ENCODE results near the gene C9orf50. TPM values are rescaled to one million over a fixed set of nuclear protein-coding genes. Genes with fewer than 3 reads are reported as not detected.
A peak's percentile ranks its signal among the peaks of the same experiment; 100 is the strongest.

The C9orf50 gene
- total RNA-seq, 1 experiment from 2014 or later: not detected

DNA sequence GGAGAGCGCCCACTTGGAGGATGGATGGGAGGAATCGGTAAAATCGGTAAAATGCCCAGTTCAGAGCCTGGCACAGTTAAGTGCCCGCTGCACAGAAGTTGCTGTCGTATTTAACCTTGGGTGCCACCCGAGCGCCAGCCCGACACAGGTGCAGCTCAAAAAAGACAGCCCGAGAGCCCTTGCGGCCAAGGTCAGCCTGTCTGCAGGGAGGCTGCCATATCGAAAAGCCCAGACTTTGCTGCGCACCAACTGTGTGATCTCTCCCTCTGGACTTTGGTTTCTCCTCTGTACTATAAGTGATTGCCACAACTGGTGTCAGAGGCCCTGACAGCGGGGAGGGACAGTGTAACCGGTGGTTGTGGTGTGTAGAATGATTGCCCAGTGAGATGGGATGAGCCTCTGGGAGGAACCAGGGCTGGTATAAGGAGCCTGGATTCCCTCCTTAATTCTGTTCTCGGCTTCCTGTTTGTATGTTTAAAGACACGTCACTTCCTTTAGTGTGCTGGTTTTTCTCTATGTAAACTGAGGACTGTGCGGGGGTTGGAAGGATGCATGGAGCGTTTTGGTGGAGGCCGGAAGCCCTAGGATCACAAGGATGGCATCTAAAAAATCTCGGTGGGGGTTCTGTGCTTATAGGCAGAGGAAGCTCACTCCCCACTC, 5.9 kb upstream of the C9orf50 start:
- intact Hi-C loops (cut with micrococcal nuclease; ENCODE audit: unreplicated experiment): no loop called here
- Histone ChIP-seq H3K36me3 (ENCODE audit: control insufficient read depth, insufficient read depth, low read length) (peaks cover 2% of the 10 kb centered on the region), H3K4me1 (peaks cover 11% of the 10 kb centered on the region), H3K9me3 (no peaks in the 10 kb centered on the region), H3K27me3 (replicated peaks; ENCODE audit: control insufficient read depth, insufficient read depth, low read length) (no peaks in the 10 kb centered on the region), H3K4me3 (ENCODE audit: low read depth, low read length) (peak overlapping the region; percentile 56)
- no peaks in the 10 kb centered on the region for H3K27me3 Mint-ChIP-seq (ENCODE audit: insufficient read depth, unreplicated experiment)
- peak overlapping the region; percentile 90 for H3K4me3 Mint-ChIP-seq (ENCODE audit: unreplicated experiment)
- ChIA-PET POLR2A (interaction anchor here (0.7 to 2.0 kb wide), 2 partner anchors 130 to 449 kb away, joined by 4 to 17 read pairs; partner anchors contain the start of gene IER5L), CTCF (interaction anchor here (0.7 to 3.1 kb wide), 4 partner anchors 130 to 495 kb away, joined by 3 to 27 read pairs (median 5); no protein-coding TSS in a partner anchor)
- no peaks in the 10 kb centered on the region for H3K9me3 Mint-ChIP-seq (ENCODE audit: unreplicated experiment)
- peaks cover 5% of the 10 kb centered on the region for H3K4me1 Mint-ChIP-seq (ENCODE audit: low read depth, unreplicated experiment)
- H3K27ac Mint-ChIP-seq (ENCODE audit: unreplicated experiment): peak overlapping the region; percentile 81
- BruUV-seq (replicated peaks): no TSS peak
- TF ChIP-seq, protein P1, sequence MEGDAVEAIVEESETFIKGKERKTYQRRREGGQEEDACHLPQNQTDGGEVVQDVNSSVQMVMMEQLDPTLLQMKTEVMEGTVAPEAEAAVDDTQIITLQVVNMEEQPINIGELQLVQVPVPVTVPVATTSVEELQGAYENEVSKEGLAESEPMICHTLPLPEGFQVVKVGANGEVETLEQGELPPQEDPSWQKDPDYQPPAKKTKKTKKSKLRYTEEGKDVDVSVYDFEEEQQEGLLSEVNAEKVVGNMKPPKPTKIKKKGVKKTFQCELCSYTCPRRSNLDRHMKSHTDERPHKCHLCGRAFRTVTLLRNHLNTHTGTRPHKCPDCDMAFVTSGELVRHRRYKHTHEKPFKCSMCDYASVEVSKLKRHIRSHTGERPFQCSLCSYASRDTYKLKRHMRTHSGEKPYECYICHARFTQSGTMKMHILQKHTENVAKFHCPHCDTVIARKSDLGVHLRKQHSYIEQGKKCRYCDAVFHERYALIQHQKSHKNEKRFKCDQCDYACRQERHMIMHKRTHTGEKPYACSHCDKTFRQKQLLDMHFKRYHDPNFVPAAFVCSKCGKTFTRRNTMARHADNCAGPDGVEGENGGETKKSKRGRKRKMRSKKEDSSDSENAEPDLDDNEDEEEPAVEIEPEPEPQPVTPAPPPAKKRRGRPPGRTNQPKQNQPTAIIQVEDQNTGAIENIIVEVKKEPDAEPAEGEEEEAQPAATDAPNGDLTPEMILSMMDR (IDR thresholded peaks at IDR 0.05; ENCODE audit: insufficient read depth in 1 of 2, low read depth in 1 of 2, low read length in 1 of 2, severe bottlenecking in 1 of 2, unreplicated experiment in 1 of 2): no peak
- DNase-seq: no peak
- H3K36me3 Mint-ChIP-seq (ENCODE audit: insufficient read depth, unreplicated experiment): peaks cover 37% of the 10 kb centered on the region

GRCh38 chr9:129626079-129626624, 5.3 kb upstream of the C9orf50 start, which contains the start of gene NTMT1:
Gene NTMT1 (plus strand): TSS chr9:129626163. CDS start chr9:129632704, 6,541 bp downstream.
- peak within 1 kb of the TSS; percentile 56 for H3K4me3 ChIP-seq (ENCODE audit: low read depth, low read length)
- TF ChIP-seq, protein P1 (IDR thresholded peaks at IDR 0.05; ENCODE audit: insufficient read depth in 1 of 2, low read depth in 1 of 2, low read length in 1 of 2, severe bottlenecking in 1 of 2, unreplicated experiment in 1 of 2): no peak
- H3K27me3 Mint-ChIP-seq (ENCODE audit: insufficient read depth, unreplicated experiment): no peaks in the 10 kb centered on the region
- peak within 1 kb of the TSS; percentile 90 for H3K4me3 Mint-ChIP-seq (ENCODE audit: unreplicated experiment)
- H3K9me3 ChIP-seq: no peaks in the 10 kb centered on the region
- BruUV-seq (replicated peaks): TSS peak; percentile 42
- CTCF ChIA-PET: interaction anchor here (0.6 to 3.1 kb wide), 13 partner anchors 12 to 808 kb away, joined by 3 to 27 read pairs (median 4); partner anchors contain the start of gene ENDOG
- H3K9me3 Mint-ChIP-seq (ENCODE audit: unreplicated experiment): no peaks in the 10 kb centered on the region
- H3K36me3 ChIP-seq (ENCODE audit: control insufficient read depth, insufficient read depth, low read length): peaks cover 2% of the 10 kb centered on the region
- intact Hi-C loops (cut with micrococcal nuclease; ENCODE audit: unreplicated experiment): no loop called here
- peaks cover 11% of the 10 kb centered on the region for H3K4me1 ChIP-seq
- peaks cover 31% of the 10 kb centered on the region for H3K36me3 Mint-ChIP-seq (ENCODE audit: insufficient read depth, unreplicated experiment)
- no peaks in the 10 kb centered on the region for H3K27me3 ChIP-seq (replicated peaks; ENCODE audit: control insufficient read depth, insufficient read depth, low read length)
- POLR2A ChIA-PET: interaction anchor here (0.5 to 2.0 kb wide), 10 partner anchors 9 to 511 kb away, joined by 3 to 17 read pairs (median 4); partner anchors contain the start of gene IER5L
- peaks cover 2% of the 10 kb centered on the region for H3K4me1 Mint-ChIP-seq (ENCODE audit: low read depth, unreplicated experiment)
- H3K27ac Mint-ChIP-seq (ENCODE audit: unreplicated experiment): peak within 1 kb of the TSS; percentile 81
- peak; percentile 81 to 89 for DNase-seq

DNA sequence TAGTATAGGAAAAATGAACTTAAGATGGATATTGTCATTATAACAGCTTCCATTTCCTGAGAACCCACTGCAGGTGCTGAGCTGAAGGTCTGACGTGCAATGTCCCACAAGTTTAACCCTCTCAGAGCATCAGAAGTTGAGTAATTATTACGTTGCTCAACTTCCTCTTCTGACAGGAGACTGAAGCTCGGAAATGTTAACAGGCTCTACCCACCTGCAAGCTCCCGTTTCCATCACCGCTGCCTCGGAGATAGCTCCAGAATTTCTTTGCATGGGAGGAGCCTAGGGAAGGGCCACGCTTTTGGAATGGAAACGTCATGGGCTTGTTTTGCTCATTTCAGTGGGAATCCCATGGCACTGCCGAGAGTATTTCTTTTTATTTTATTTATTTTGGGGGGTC, 4.0 kb upstream of the C9orf50 start:
- intact Hi-C loops (cut with micrococcal nuclease; ENCODE audit: unreplicated experiment): loop anchor here (1.0 kb wide), 1 partner anchor 14 kb away; no protein-coding TSS in a partner anchor
- H3K4me3 Mint-ChIP-seq (ENCODE audit: unreplicated experiment): peak overlapping the region; percentile 90
- Histone ChIP-seq H3K27me3 (replicated peaks; ENCODE audit: control insufficient read depth, insufficient read depth, low read length) (no peaks in the 10 kb centered on the region), H3K9me3 (no peaks in the 10 kb centered on the region), H3K36me3 (ENCODE audit: control insufficient read depth, insufficient read depth, low read length) (peaks cover 2% of the 10 kb centered on the region), H3K4me1 (peaks cover 11% of the 10 kb centered on the region), H3K4me3 (ENCODE audit: low read depth, low read length) (peak overlapping the region; percentile 56; the same call in 1 of the 2 replicates)
- no peaks in the 10 kb centered on the region for H3K4me1 Mint-ChIP-seq (ENCODE audit: low read depth, unreplicated experiment)
- H3K36me3 Mint-ChIP-seq (ENCODE audit: insufficient read depth, unreplicated experiment): peaks cover 23% of the 10 kb centered on the region
- POLR2A ChIA-PET: interaction anchor here (0.6 kb wide), 1 partner anchor 347 kb away, joined by 3 read pairs; no protein-coding TSS in a partner anchor
- H3K9me3 Mint-ChIP-seq (ENCODE audit: unreplicated experiment): no peaks in the 10 kb centered on the region
- H3K27ac Mint-ChIP-seq (ENCODE audit: unreplicated experiment): no peak overlapping the region
- no peak for DNase-seq
- TF ChIP-seq, protein P1 (IDR thresholded peaks at IDR 0.05; ENCODE audit: insufficient read depth in 1 of 2, low read depth in 1 of 2, low read length in 1 of 2, severe bottlenecking in 1 of 2, unreplicated experiment in 1 of 2): no peak
- H3K27me3 Mint-ChIP-seq (ENCODE audit: insufficient read depth, unreplicated experiment): no peaks in the 10 kb centered on the region
- TSS peak; percentile 60 for BruUV-seq (replicated peaks)
- CTCF ChIA-PET: interaction anchor here (0.6 to 3.1 kb wide), 11 partner anchors 9 to 544 kb away, joined by 3 to 27 read pairs (median 4); partner anchors contain the start of genes DOLPP1 and IER5L
